Measurements from ENCODE around the gene IFNAR1. TPM values are rescaled to one million over a fixed set of nuclear protein-coding genes. Genes with fewer than 3 reads are reported as not detected.

The IFNAR1 gene
- total RNA-seq, 1 experiment from 2014 or later, result 14.2 TPM

GRCh38 chr21:33317145-33317544 lies 7.6 kb upstream of the IFNAR1 start:
- WGBS (ENCODE audit: extremely low coverage, insufficient read length, low lambda C conversion rate), result no CpG with 5 or more reads among the region's 6 CpGs
- H3K27ac Mint-ChIP-seq, result no peak overlapping the region

More at GRCh38 chr21:33317145-33317544, 7.6 kb upstream of the IFNAR1 start:
- H3K18ac ChIP-seq (ENCODE audit: insufficient read length, low read depth, low read length), result no peak overlapping the region
- no peak overlapping the region for H3K4me2 ChIP-seq (ENCODE audit: insufficient read depth, insufficient read length, low read length)
- no peak overlapping the region for H3K4ac ChIP-seq (ENCODE audit: low read depth, low read length)
- H4K91ac ChIP-seq (ENCODE audit: insufficient read length, low read depth, low read length), result no peak overlapping the region
- H2BK12ac ChIP-seq (ENCODE audit: insufficient read length, low read depth, low read length), result no peak overlapping the region
- no peak overlapping the region for H2BK15ac ChIP-seq (ENCODE audit: low read depth, low read length)
- H3K79me2 ChIP-seq (ENCODE audit: insufficient read depth, low read length), result no peaks in the 10 kb centered on the region
- no peaks in the 10 kb centered on the region for H3K9me3 ChIP-seq (ENCODE audit: control insufficient read depth, low read depth, low read length)
- H4K5ac ChIP-seq (ENCODE audit: insufficient read length, low read depth, low read length), result no peak overlapping the region
- no peak overlapping the region for H3T11ph ChIP-seq (ENCODE audit: low read length)
- no peaks in the 10 kb centered on the region for H3K79me1 ChIP-seq (ENCODE audit: insufficient read depth, low read depth, low read length, poor library complexity, severe bottlenecking)
- Mint-ChIP-seq H3K36me3 (ENCODE audit: insufficient read depth in 1 of 3, low read depth in 3 of 3) (no peaks in the 10 kb centered on the region), H3K4me3 (no peak overlapping the region), H3K4me1 (no peaks in the 10 kb centered on the region), H3K9me3 (peaks cover 0 to 2% of the 10 kb centered on the region in 2 experiments; a peak in 1 of 5 replicates), H3K27me3 (ENCODE audit: low read depth) (peaks cover 6% of the 10 kb centered on the region)
- H2BK5ac ChIP-seq (ENCODE audit: insufficient read length, low read length), result no peak overlapping the region
- no peaks in the 10 kb centered on the region for H4K20me1 ChIP-seq (ENCODE audit: control insufficient read depth, insufficient read depth, insufficient read length)
- H3K9ac ChIP-seq (ENCODE audit: extremely low read depth, insufficient read length, low read length), result no peak overlapping the region
- H2AK5ac ChIP-seq (ENCODE audit: insufficient read length, low read length), result no peak overlapping the region
- no peak overlapping the region for H3K23ac ChIP-seq (ENCODE audit: insufficient read length, low read depth, low read length)
- H3K14ac ChIP-seq (ENCODE audit: insufficient read depth, low read length), result no peak overlapping the region
- H2AFZ ChIP-seq (ENCODE audit: low read length), result no peak overlapping the region
- H3K56ac ChIP-seq (ENCODE audit: insufficient read length, low read depth, low read length), result no peak overlapping the region
- no peak for DNase-seq
- TF ChIP-seq CTCF (conservative IDR thresholded peaks at IDR 0.05), result no peak
- H3K27me3 ChIP-seq (ENCODE audit: insufficient read depth, low read length), result no peaks in the 10 kb centered on the region
- H2BK20ac ChIP-seq (ENCODE audit: low read depth, low read length, poor library complexity, severe bottlenecking), result no peak overlapping the region
- no peak overlapping the region for H2BK120ac ChIP-seq (ENCODE audit: low read depth, low read length, poor library complexity, severe bottlenecking)
- H3K4me1 ChIP-seq (ENCODE audit: insufficient read depth, low read length), result no peaks in the 10 kb centered on the region
- no peaks in the 10 kb centered on the region for H3K23me2 ChIP-seq (ENCODE audit: insufficient read length, low read depth, low read length, poor library complexity, severe bottlenecking)
- H3K27ac ChIP-seq (ENCODE audit: insufficient read length, low read depth, low read length), result no peak overlapping the region
- H4K8ac ChIP-seq (replicated peaks; ENCODE audit: insufficient read length, low read depth, low read length), result no peak overlapping the region
